Neuronal stem cell (in vitro differentiated cells): Measurements from ENCODE around the gene SLC44A4.
A peak's percentile ranks its signal among the peaks of the same experiment; 100 is the strongest.

Source experiments
- DNase-seq: peaks from one replicate; pipeline ENCODE4 v3.0.0-alpha.2; 2013; ENCODE audit warnings: low spot score
- H2AFZ ChIP-seq: one replicate; pipeline ENCODE4 v1.6.1; 2013; ENCODE audit warnings: mild to moderate bottlenecking, low read length, inconsistent platforms
- H2AK5ac ChIP-seq: 2 replicates; pipeline ENCODE4 v1.6.1; 2013; ENCODE audit warnings: low read depth, mild to moderate bottlenecking, inconsistent platforms, low read length, moderate library complexity, mixed read lengths
- H2BK120ac ChIP-seq: 2 replicates; pipeline ENCODE4 v1.6.1; 2013; ENCODE audit warnings: low read depth, mild to moderate bottlenecking, inconsistent platforms, low read length, moderate library complexity, mixed read lengths
- H2BK12ac ChIP-seq: one replicate; pipeline ENCODE4 v1.6.1; 2013; ENCODE audit warnings: low read length, inconsistent platforms
- H2BK15ac ChIP-seq: 2 replicates; pipeline ENCODE4 v1.6.1; 2013; ENCODE audit warnings: mild to moderate bottlenecking, low read length, inconsistent platforms, mixed read lengths
- H2BK5ac ChIP-seq: one replicate; pipeline ENCODE4 v1.6.1; 2013; ENCODE audit warnings: inconsistent platforms, mild to moderate bottlenecking, low read length, moderate library complexity
- H3K14ac ChIP-seq: one replicate; pipeline ENCODE4 v1.6.1; 2013; ENCODE audit warnings: low read length, inconsistent platforms
- H3K18ac ChIP-seq: 2 replicates; pipeline ENCODE4 v1.6.1; 2013; ENCODE audit warnings: low read length, inconsistent platforms
- H3K23ac ChIP-seq: 2 replicates; pipeline ENCODE4 v1.6.1; 2013; ENCODE audit warnings: low read depth, mild to moderate bottlenecking, mixed read lengths, low read length, inconsistent platforms; ENCODE audit not compliant: poor library complexity
- H3K27ac ChIP-seq: replicated peaks from 3 replicates; pipeline ENCODE4 v1.5.1; 2013; ENCODE audit warnings: low read length, inconsistent platforms
- H3K27me3 ChIP-seq, 3 experiments: 2 replicates each; pipeline ENCODE4 v1.6.1; 2013; ENCODE audit warnings: low read length in 3 of 3, mild to moderate bottlenecking in 2 of 3, inconsistent platforms in 1 of 3, low read depth in 1 of 3, mixed read lengths in 1 of 3, moderate library complexity in 1 of 3; ENCODE audit not compliant: control insufficient read depth in 3 of 3, insufficient read depth in 3 of 3
- H3K36me3 ChIP-seq, 2 donors: replicated peaks in 1 of 2; 2 replicates each; pipeline ENCODE4 v1.6.1; 2013; ENCODE audit warnings: low read length in 2 of 2; ENCODE audit not compliant: control insufficient read depth in 2 of 2, insufficient read depth in 2 of 2
- H3K4ac ChIP-seq: 2 replicates; pipeline ENCODE4 v1.6.1; 2013; ENCODE audit warnings: inconsistent platforms, mild to moderate bottlenecking, low read length, moderate library complexity
- H3K4me1 ChIP-seq, 2 donors: 1 replicate in 1 of 2; 2 replicates in 1 of 2; pipeline ENCODE4 v1.6.1; 2013; ENCODE audit warnings: low read length in 2 of 2, low read depth in 1 of 2; ENCODE audit not compliant: control insufficient read depth in 2 of 2, insufficient read depth in 1 of 2
- H3K4me2 ChIP-seq: one replicate; pipeline ENCODE4 v1.6.1; 2013; ENCODE audit warnings: mild to moderate bottlenecking, low read length, inconsistent platforms; ENCODE audit not compliant: insufficient read depth, poor library complexity, severe bottlenecking
- H3K4me3 ChIP-seq, 2 donors: 2 replicates each; pipeline ENCODE4 v1.5.1; 2013; ENCODE audit warnings: low read length in 2 of 2, mild to moderate bottlenecking in 2 of 2, inconsistent platforms in 1 of 2, moderate library complexity in 1 of 2
- H3K79me1 ChIP-seq: one replicate; pipeline ENCODE4 v1.6.1; 2013; ENCODE audit warnings: low read depth, mild to moderate bottlenecking, inconsistent platforms, low read length, moderate library complexity
- H3K9ac ChIP-seq: one replicate; pipeline ENCODE4 v1.6.1; 2013; ENCODE audit warnings: mild to moderate bottlenecking, low read depth, low read length, inconsistent platforms; ENCODE audit not compliant: poor library complexity
- H3K9me3 ChIP-seq, 2 donors: replicated peaks in 1 of 2; 2 replicates each; pipeline versions ENCODE3 to v1.6.1; 2013; ENCODE audit warnings: low read length in 2 of 2, mild to moderate bottlenecking in 2 of 2, inconsistent platforms in 1 of 2, low read depth in 1 of 2, mixed read lengths in 1 of 2, moderate library complexity in 1 of 2; ENCODE audit not compliant: control insufficient read depth in 2 of 2, insufficient read depth in 1 of 2
- H4K8ac ChIP-seq: one replicate; pipeline ENCODE4 v1.6.1; 2013; ENCODE audit warnings: low read depth, mild to moderate bottlenecking, inconsistent platforms, low read length, moderate library complexity
- H4K91ac ChIP-seq: one replicate; pipeline ENCODE4 v1.6.1; 2013; ENCODE audit warnings: low read length, low read depth, mild to moderate bottlenecking, inconsistent platforms; ENCODE audit not compliant: poor library complexity
- WGBS, 2 donors: extraction: QIAGEN DNeasy Blood & Tissue Kit; methylation state at CpG; one replicate each; pipeline ENCODE4 v1.1.7; 2013; ENCODE audit warnings: missing lambda C conversion rate in 2 of 2, mixed read lengths in 1 of 2; ENCODE audit not compliant: insufficient read length in 2 of 2, insufficient replicate concordance in 1 of 2; ENCODE audit errors: extremely low coverage in 2 of 2; 5-methylcytosine and 5-hydroxymethylcytosine counted together

The SLC44A4 gene

DNA sequence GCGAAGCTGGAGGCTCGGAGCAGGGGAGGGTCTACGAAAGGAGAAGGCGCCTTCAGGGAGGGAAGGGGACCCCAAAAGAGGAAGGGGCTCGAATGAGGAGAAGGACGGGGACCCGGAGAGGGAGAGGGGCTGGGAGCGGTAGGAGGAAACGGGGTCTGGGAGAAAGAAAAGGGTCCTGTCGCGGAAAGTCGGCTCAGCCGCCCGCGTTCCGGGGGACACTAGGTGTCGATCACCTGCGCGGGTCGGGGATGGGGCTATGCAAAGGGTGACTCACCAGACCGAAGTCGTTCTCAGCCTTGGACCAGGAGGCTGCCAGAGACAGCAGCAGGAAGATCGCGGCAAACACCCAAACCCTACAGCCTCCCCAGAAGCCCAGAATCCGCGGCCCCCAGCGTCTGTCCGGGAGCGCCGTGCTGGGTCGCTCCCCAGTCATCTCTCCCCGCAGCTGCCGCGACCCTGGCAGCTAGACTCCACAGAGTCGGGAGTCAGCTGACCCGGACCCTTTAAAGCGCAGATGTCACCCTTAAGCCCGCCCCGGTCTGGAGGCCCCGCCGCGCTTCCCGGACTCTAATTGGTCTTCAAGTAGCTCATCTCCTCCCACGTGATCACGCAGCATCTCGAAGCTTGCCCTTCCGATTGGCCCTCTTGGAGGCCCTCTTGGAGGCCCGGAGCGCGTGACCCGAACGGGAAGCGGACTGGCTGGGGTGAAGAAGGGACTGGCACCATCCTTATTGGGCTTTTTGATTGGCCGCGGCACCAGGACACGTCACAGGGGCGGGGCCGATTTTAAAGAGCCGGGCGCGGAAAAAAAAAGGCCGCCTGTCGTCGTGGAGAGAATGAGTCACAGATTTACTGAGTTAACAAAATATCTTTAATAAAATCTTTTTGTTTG, 16.2 kb downstream of the SLC44A4 start, which contains the start of gene NEU1:
Gene NEU1 (minus strand): TSS at position 478 of the 892 bp plus-strand sequence. CDS start 45 bp downstream, at position 433.
- Histone ChIP-seq H3K36me3 (peaks cover 15 to 34% of the 10 kb centered on the region in 2 donors), H3K9ac (peak within 1 kb of the TSS; percentile 89), H3K4ac (no peak within 1 kb of the TSS), H3K27ac (peak within 1 kb of the TSS; percentile 76), H2BK15ac (peak within 1 kb of the TSS; percentile 45), H2BK120ac (peak within 1 kb of the TSS; percentile 5), H3K79me1 (no peaks in the 10 kb centered on the region), H3K27me3 (no peaks in the 10 kb centered on the region), H3K4me3 (peak within 1 kb of the TSS; percentile 79 to 84), H3K4me1 (peaks cover 13 to 24% of the 10 kb centered on the region in 2 donors), H3K14ac (peak within 1 kb of the TSS; percentile 63), H3K18ac (peak within 1 kb of the TSS; percentile 78), H3K9me3 (peaks cover 0 to 2% of the 10 kb centered on the region in 2 donors), H4K8ac (no peak within 1 kb of the TSS), H2BK5ac (peak within 1 kb of the TSS; percentile 85), H3K4me2 (peak within 1 kb of the TSS; percentile 100), H4K91ac (no peak within 1 kb of the TSS), H2AK5ac (peak within 1 kb of the TSS; percentile 58), H2BK12ac (no peak within 1 kb of the TSS), H2AFZ (peak within 1 kb of the TSS; percentile 82), H3K23ac (peak within 1 kb of the TSS; percentile 97)
- DNase-seq: peak; percentile 100
- WGBS, 2 donors: no CpG with 5 or more reads among the region's 64 CpGs

DNA sequence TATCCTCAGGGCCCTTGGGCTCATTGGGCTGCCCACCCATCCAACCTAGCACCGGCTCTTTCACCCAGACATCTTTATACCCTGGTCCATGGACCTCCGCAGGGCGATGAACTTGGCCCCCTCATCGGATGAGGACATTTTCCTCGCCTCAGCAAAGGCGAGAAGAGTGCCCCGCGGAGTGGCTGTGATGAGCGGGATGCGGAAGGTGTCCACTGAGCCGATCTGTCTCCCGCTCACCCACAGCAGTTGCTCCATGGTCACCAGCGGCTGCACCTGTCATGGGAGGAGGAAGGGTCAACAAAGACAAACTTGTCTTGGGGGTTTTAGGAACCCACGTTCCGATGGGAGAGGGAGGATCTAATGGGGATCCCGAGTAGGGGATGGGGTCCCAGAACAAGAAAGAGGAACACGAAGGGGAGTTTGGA, 16.9 kb downstream of the SLC44A4 start:
- peaks cover 13 to 24% of the 10 kb centered on the region in 2 donors for H3K4me1 ChIP-seq
- H2BK12ac ChIP-seq: no peak overlapping the region
- no peak overlapping the region for H3K27ac ChIP-seq
- H3K23ac ChIP-seq: peak overlapping the region; percentile 97
- H2AK5ac ChIP-seq: no peak overlapping the region
- WGBS, 2 donors: no CpG with 5 or more reads among the region's 17 CpGs
- peak overlapping the region; percentile 85 for H2BK5ac ChIP-seq
- H2BK15ac ChIP-seq: no peak overlapping the region
- H3K79me1 ChIP-seq: no peaks in the 10 kb centered on the region
- H2BK120ac ChIP-seq: no peak overlapping the region
- peaks cover 0 to 2% of the 10 kb centered on the region in 2 donors for H3K9me3 ChIP-seq
- no peak overlapping the region for H3K4ac ChIP-seq
- H3K14ac ChIP-seq: no peak overlapping the region
- peaks cover 15 to 41% of the 10 kb centered on the region in 2 donors for H3K36me3 ChIP-seq
- H4K8ac ChIP-seq: no peak overlapping the region
- no peak for DNase-seq
- no peak overlapping the region for H4K91ac ChIP-seq
- peak overlapping the region; percentile 100 for H3K4me2 ChIP-seq
- H3K18ac ChIP-seq: peak overlapping the region; percentile 78
- H2AFZ ChIP-seq: peak overlapping the region; percentile 82
- no peaks in the 10 kb centered on the region for H3K27me3 ChIP-seq
- no peak overlapping the region for H3K9ac ChIP-seq
- peak overlapping the region; percentile 79 to 84 for H3K4me3 ChIP-seq

DNA sequence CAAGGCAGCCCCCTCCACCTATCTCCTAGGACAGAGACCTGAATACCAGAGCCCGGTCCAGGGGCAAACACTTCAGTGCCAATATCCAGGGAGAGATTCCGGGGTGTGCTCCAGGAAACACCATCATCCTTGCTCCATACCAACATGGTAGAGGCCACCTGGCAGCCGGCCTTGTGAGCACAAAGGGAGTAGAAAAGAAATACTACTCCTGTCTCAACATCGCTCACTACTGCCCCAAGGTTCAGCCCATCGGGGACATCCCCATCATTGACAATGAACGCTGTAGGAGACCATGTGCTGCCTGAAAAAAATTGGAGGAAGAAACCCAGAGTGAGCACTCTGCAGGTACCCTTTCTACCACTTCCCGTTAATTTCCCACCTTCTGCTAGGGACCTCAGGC, 17.6 kb downstream of the SLC44A4 start:
- no peak overlapping the region for H3K14ac ChIP-seq
- no peak overlapping the region for H3K4me3 ChIP-seq
- no peak overlapping the region for H3K4me2 ChIP-seq
- peaks cover 15 to 43% of the 10 kb centered on the region in 2 donors for H3K36me3 ChIP-seq
- H3K4ac ChIP-seq: no peak overlapping the region
- peaks cover 0 to 2% of the 10 kb centered on the region in 2 donors for H3K9me3 ChIP-seq
- no peaks in the 10 kb centered on the region for H3K27me3 ChIP-seq
- H3K18ac ChIP-seq: no peak overlapping the region
- no peak overlapping the region for H2BK15ac ChIP-seq
- H2AFZ ChIP-seq: no peak overlapping the region
- H3K9ac ChIP-seq: no peak overlapping the region
- WGBS, 2 donors: no CpG with 5 or more reads among the region's 7 CpGs
- H2BK5ac ChIP-seq: no peak overlapping the region
- no peak overlapping the region for H3K27ac ChIP-seq
- no peaks in the 10 kb centered on the region for H3K79me1 ChIP-seq
- H2BK12ac ChIP-seq: no peak overlapping the region
- peaks cover 13 to 24% of the 10 kb centered on the region in 2 donors for H3K4me1 ChIP-seq
- no peak overlapping the region for H2AK5ac ChIP-seq
- H2BK120ac ChIP-seq: no peak overlapping the region
- DNase-seq: no peak
- H4K8ac ChIP-seq: no peak overlapping the region
- no peak overlapping the region for H3K23ac ChIP-seq
- no peak overlapping the region for H4K91ac ChIP-seq

DNA sequence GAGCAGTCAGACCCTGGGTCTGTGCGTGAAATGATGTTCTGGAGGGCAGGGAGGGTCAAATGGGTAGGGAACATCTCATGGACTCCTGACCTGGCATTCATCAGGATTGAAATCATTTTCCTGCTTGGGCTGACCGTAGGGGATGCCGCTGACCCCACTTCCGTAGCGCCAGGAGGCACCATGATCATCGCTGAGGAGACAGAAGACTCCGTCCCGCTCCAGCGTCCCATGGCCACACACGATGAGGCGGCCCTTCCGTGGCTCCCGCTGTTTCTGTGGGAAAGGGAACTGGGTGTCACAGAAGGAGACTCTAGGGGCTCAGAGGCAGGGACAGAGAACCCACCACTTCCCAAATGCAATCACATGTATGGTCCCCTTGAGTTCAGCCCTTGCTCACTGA, 18.4 kb downstream of the SLC44A4 start:
- H3K27me3 ChIP-seq: no peaks in the 10 kb centered on the region
- no peak overlapping the region for H3K4me2 ChIP-seq
- H3K36me3 ChIP-seq: peaks cover 15 to 43% of the 10 kb centered on the region in 2 donors
- H3K9ac ChIP-seq: no peak overlapping the region
- H3K23ac ChIP-seq: peak overlapping the region; percentile 20
- no peak overlapping the region for H2BK120ac ChIP-seq
- H3K4me3 ChIP-seq: no peak overlapping the region
- no peak overlapping the region for H4K91ac ChIP-seq
- no peaks in the 10 kb centered on the region for H3K79me1 ChIP-seq
- H3K4ac ChIP-seq: no peak overlapping the region
- H4K8ac ChIP-seq: no peak overlapping the region
- H2BK5ac ChIP-seq: no peak overlapping the region
- no peak overlapping the region for H3K27ac ChIP-seq
- H3K4me1 ChIP-seq: peaks cover 13 to 20% of the 10 kb centered on the region in 2 donors
- no peak overlapping the region for H2AK5ac ChIP-seq
- no peak for DNase-seq
- no peak overlapping the region for H2BK12ac ChIP-seq
- H2BK15ac ChIP-seq: no peak overlapping the region
- no peak overlapping the region for H3K14ac ChIP-seq
- no peak overlapping the region for H3K18ac ChIP-seq
- no peak overlapping the region for H2AFZ ChIP-seq
- no CpG with 5 or more reads among the region's 13 CpGs for WGBS, 2 donors
- peaks cover 0 to 2% of the 10 kb centered on the region in 2 donors for H3K9me3 ChIP-seq
